ENCODE results near the gene ARF5.

The ARF5 gene

GRCh38 chr7:127629268-127629854 is 41.1 kb downstream of the ARF5 start:
- Histone ChIP-seq H3K36me3 (no peaks in the 10 kb centered on the region), H3K4me3 (ENCODE audit: low read depth, low read length) (no peak overlapping the region), H3K27me3 (peaks cover 4% of the 10 kb centered on the region), H3K4me1 (no peaks in the 10 kb centered on the region), H3K9me3 (no peaks in the 10 kb centered on the region)
- peak; percentile 77 for TF ChIP-seq CTCF (IDR thresholded peaks at IDR 0.05; ENCODE audit: low read depth, low read length)
- DNase-seq = peak; percentile 58

GRCh38 chr7:127632276-127632910 is 44.2 kb downstream of the ARF5 start:
- DNase-seq = no peak
- Histone ChIP-seq H3K4me3 (ENCODE audit: low read depth, low read length) (no peak overlapping the region), H3K27me3 (0 out of 2 replicates have a peak, but pooled peaks cover 3% of the 10 kb centered on the region), H3K4me1 (no peaks in the 10 kb centered on the region), H3K36me3 (no peaks in the 10 kb centered on the region), H3K9me3 (no peaks in the 10 kb centered on the region)
- no peak for TF ChIP-seq CTCF (IDR thresholded peaks at IDR 0.05; ENCODE audit: low read depth, low read length)

GRCh38 chr7:127635659-127636285 is 47.6 kb downstream of the ARF5 start:
- TF ChIP-seq CTCF (IDR thresholded peaks at IDR 0.05; ENCODE audit: low read depth, low read length) = no peak
- Histone ChIP-seq H3K27me3 (peaks cover 7% of the 10 kb centered on the region; the same call in 1 of the 2 replicates), H3K4me3 (ENCODE audit: low read depth, low read length) (no peak overlapping the region), H3K9me3 (no peaks in the 10 kb centered on the region), H3K36me3 (no peaks in the 10 kb centered on the region), H3K4me1 (no peaks in the 10 kb centered on the region)
- no peak for DNase-seq

- TF ChIP-seq CTCF (IDR thresholded peaks at IDR 0.05; ENCODE audit: low read depth, low read length) = no peak
- H3K4me1 ChIP-seq = no peaks in the 10 kb centered on the region
- H3K4me3 ChIP-seq (ENCODE audit: low read depth, low read length) = no peak overlapping the region
- no peaks in the 10 kb centered on the region for H3K9me3 ChIP-seq
- H3K27me3 ChIP-seq = peaks cover 7% of the 10 kb centered on the region; the same call in 1 of the 2 replicates
- DNase-seq = no peak
- no peaks in the 10 kb centered on the region for H3K36me3 ChIP-seq
Observed at GRCh38 chr7:127638197-127638596, 50.0 kb downstream of the ARF5 start.
